ENCODE data around the gene NEU4. TPM values are rescaled to one million over a fixed set of nuclear protein-coding genes. Genes with fewer than 3 reads are reported as not detected.

NEU4 gene
- polyA plus RNA-seq, 1 donor from 2014 or later: not detected

- Histone ChIP-seq H3K4me2 (ENCODE audit: low read length) (no peak overlapping the region), H4K20me1 (ENCODE audit: insufficient read depth) (no peaks in the 10 kb centered on the region), H3K27me3 (ENCODE audit: insufficient read depth, low read depth, low read length) (peaks cover 4% of the 10 kb centered on the region), H3K9me2 (ENCODE audit: insufficient read depth, low read length) (no peaks in the 10 kb centered on the region), H3K27ac (ENCODE audit: low read length) (no peak overlapping the region), H3K79me2 (replicated peaks; ENCODE audit: insufficient read depth, low read length) (no peaks in the 10 kb centered on the region), H2AFZ (ENCODE audit: low read depth, low read length) (no peak overlapping the region), H3K4me3 (ENCODE audit: low read length) (no peak overlapping the region), H3F3A (ENCODE audit: insufficient read depth, low read length, poor library complexity, severe bottlenecking) (no peaks in the 10 kb centered on the region), H3K36me3 (ENCODE audit: insufficient read depth, low read length) (no peaks in the 10 kb centered on the region), H3K9ac (ENCODE audit: low read length) (no peak overlapping the region), H3K9me3 (ENCODE audit: low read length) (no peaks in the 10 kb centered on the region)
- no peak for TF ChIP-seq REST (IDR thresholded peaks at IDR 0.05; ENCODE audit: borderline replicate concordance)
- no peak for TF ChIP-seq EZH2 (IDR thresholded peaks at IDR 0.05; ENCODE audit: borderline replicate concordance, insufficient read depth, low read length, poor library complexity, severe bottlenecking)
- no peak for TF ChIP-seq RAD21 (conservative IDR thresholded peaks at IDR 0.05)
- TF ChIP-seq POLR2AphosphoS5 (IDR thresholded peaks at IDR 0.05): no peak
- TF ChIP-seq EP300 (conservative IDR thresholded peaks at IDR 0.05; ENCODE audit: poor library complexity, severe bottlenecking): no peak
- TF ChIP-seq SMC3 (conservative IDR thresholded peaks at IDR 0.05; ENCODE audit: poor library complexity): no peak
- TF ChIP-seq, protein P1, sequence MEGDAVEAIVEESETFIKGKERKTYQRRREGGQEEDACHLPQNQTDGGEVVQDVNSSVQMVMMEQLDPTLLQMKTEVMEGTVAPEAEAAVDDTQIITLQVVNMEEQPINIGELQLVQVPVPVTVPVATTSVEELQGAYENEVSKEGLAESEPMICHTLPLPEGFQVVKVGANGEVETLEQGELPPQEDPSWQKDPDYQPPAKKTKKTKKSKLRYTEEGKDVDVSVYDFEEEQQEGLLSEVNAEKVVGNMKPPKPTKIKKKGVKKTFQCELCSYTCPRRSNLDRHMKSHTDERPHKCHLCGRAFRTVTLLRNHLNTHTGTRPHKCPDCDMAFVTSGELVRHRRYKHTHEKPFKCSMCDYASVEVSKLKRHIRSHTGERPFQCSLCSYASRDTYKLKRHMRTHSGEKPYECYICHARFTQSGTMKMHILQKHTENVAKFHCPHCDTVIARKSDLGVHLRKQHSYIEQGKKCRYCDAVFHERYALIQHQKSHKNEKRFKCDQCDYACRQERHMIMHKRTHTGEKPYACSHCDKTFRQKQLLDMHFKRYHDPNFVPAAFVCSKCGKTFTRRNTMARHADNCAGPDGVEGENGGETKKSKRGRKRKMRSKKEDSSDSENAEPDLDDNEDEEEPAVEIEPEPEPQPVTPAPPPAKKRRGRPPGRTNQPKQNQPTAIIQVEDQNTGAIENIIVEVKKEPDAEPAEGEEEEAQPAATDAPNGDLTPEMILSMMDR (IDR thresholded peaks at IDR 0.05; ENCODE audit: poor library complexity, severe bottlenecking): no peak
- no peak for TF ChIP-seq MXI1 (conservative IDR thresholded peaks at IDR 0.05; ENCODE audit: poor library complexity, severe bottlenecking)
- TF ChIP-seq TAF1 (IDR thresholded peaks at IDR 0.05; ENCODE audit: low read depth): no peak
Measured at GRCh38 chr2:241842067-241842415, 33.0 kb downstream of the NEU4 start.

DNA sequence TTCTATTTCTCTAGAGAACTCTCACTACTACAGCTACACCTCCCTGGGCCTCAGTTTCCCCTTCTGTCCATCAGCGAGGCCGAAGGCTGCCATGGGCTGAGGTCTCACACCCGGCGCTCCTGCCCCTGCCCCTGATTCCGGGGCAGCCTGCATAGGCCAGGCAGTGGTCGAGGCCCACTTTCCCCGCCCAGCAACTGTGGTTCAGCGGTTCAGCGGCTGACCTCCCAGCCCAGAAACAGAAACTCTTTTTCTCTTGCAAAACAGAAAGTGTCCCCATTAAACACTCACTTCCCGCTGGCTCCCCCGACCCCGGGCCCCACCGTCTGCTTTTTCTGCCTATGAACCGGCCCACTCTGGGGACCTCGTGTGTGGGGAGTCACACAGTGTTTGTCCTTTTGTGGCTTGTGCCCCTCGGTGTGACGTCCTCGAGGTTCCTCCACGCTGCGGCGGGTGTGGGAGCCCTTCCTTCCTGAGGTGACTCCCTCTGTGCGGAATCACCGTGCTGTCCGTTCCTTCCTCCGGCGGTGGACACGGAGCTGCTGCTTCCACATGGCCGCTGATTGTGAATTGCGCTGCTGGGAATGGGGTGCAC is 33.7 kb downstream of the NEU4 start:
- no peaks in the 10 kb centered on the region for H3K9me3 ChIP-seq (ENCODE audit: low read length)
- TF ChIP-seq RAD21 (conservative IDR thresholded peaks at IDR 0.05) (no peak), TAF1 (IDR thresholded peaks at IDR 0.05; ENCODE audit: low read depth) (no peak), REST (IDR thresholded peaks at IDR 0.05; ENCODE audit: borderline replicate concordance) (no peak), SMC3 (conservative IDR thresholded peaks at IDR 0.05; ENCODE audit: poor library complexity) (no peak), EP300 (conservative IDR thresholded peaks at IDR 0.05; ENCODE audit: poor library complexity, severe bottlenecking) (no peak), POLR2AphosphoS5 (IDR thresholded peaks at IDR 0.05) (no peak), EZH2 (IDR thresholded peaks at IDR 0.05; ENCODE audit: borderline replicate concordance, insufficient read depth, low read length, poor library complexity, severe bottlenecking) (no peak)
- H3K4me2 ChIP-seq (ENCODE audit: low read length): no peak overlapping the region
- H3K27ac ChIP-seq (ENCODE audit: low read length): no peak overlapping the region
- H2AFZ ChIP-seq (ENCODE audit: low read depth, low read length): no peak overlapping the region
- peaks cover 4% of the 10 kb centered on the region for H3K27me3 ChIP-seq (ENCODE audit: insufficient read depth, low read depth, low read length)
- no peaks in the 10 kb centered on the region for H3K79me2 ChIP-seq (replicated peaks; ENCODE audit: insufficient read depth, low read length)
- H4K20me1 ChIP-seq (ENCODE audit: insufficient read depth): no peaks in the 10 kb centered on the region
- no peaks in the 10 kb centered on the region for H3F3A ChIP-seq (ENCODE audit: insufficient read depth, low read length, poor library complexity, severe bottlenecking)
- H3K4me3 ChIP-seq (ENCODE audit: low read length): no peak overlapping the region
- H3K36me3 ChIP-seq (ENCODE audit: insufficient read depth, low read length): no peaks in the 10 kb centered on the region
- no peak overlapping the region for H3K9ac ChIP-seq (ENCODE audit: low read length)
- H3K9me2 ChIP-seq (ENCODE audit: insufficient read depth, low read length): no peaks in the 10 kb centered on the region

Measured in neural cell (in vitro differentiated cells).